RWPE1 (cell line): ENCODE data around the gene SPINK5.
"Not testable (repeated sequence)": the region's sequence is repeated elsewhere in the genome, so short reads cannot be mapped to it uniquely, and the experiment has no call there.

Experiments
- CTCF ChIA-PET: fragments of 350-600 bp; sonication (Branson Sonifier 250); formaldehyde crosslinking; extraction: SDS; loops from one replicate; lab custom pipeline; 2021; lab: Yijun Ruan, JAX
- POLR2A ChIA-PET: fragments of 400-600 bp; formaldehyde crosslinking; extraction: SDS; loops from one replicate; lab custom pipeline; 2020; ENCODE audit warnings: antibody characterized with exemption; ENCODE audit not compliant: low non-redundant PET; lab: Yijun Ruan, JAX
- DNase-seq: peaks from one replicate; pipeline ENCODE4 v3.0.0; 2012; ENCODE audit warnings: low spot score
- H3K27ac ChIP-seq: fragments of 450-650 bp; 2 replicates; pipeline ENCODE4 v1.5.1; 2017
- CTCF ChIP-seq: fragments of 450-650 bp; conservative IDR thresholded peaks from 2 replicates; pipeline ENCODE4 v1.5.1; 2017; ENCODE audit warnings: low read depth, mild to moderate bottlenecking

SPINK5 gene

GRCh38 chr5:148035676-148036075 is 28.1 kb upstream of the SPINK5 start:
- TF ChIP-seq CTCF = no peak
- no peak for DNase-seq
- H3K27ac ChIP-seq = no peak overlapping the region
- ChIA-PET POLR2A (no interaction called here), CTCF (no interaction called here)

- CTCF ChIA-PET = interaction anchor here (0.7 kb wide), 1 partner anchor 26 kb away, joined by 3 read pairs; no protein-coding TSS in a partner anchor
- TF ChIP-seq CTCF = no peak
- H3K27ac ChIP-seq = no peak overlapping the region
- DNase-seq = no peak
- POLR2A ChIA-PET = no interaction called here
These were observed 20.9 kb upstream of the SPINK5 start for GRCh38 chr5:148042881-148043280.

GRCh38 chr5:148043705-148044104 is 20.1 kb upstream of the SPINK5 start:
- TF ChIP-seq CTCF = no peak
- ChIA-PET POLR2A (no interaction called here), CTCF (interaction anchor here (0.6 kb wide), 1 partner anchor 18 kb away, joined by 3 read pairs; no protein-coding TSS in a partner anchor)
- no peak for DNase-seq
- H3K27ac ChIP-seq = no peak overlapping the region

GRCh38 chr5:148055160-148055559 is 8.6 kb upstream of the SPINK5 start:
- POLR2A ChIA-PET, H3K27ac ChIP-seq, CTCF ChIA-PET, DNase-seq: not testable (repeated sequence)

GRCh38 chr5:148060309-148060708 is 3.5 kb upstream of the SPINK5 start:
- POLR2A ChIA-PET = no interaction called here
- H3K27ac ChIP-seq = no peak overlapping the region
- CTCF ChIA-PET = interaction anchor here (0.6 kb wide), 1 partner anchor 10 kb away, joined by 3 read pairs; no protein-coding TSS in a partner anchor
- no peak for TF ChIP-seq CTCF
- no peak for DNase-seq

- no peak for TF ChIP-seq CTCF
- CTCF ChIA-PET = no interaction called here
- H3K27ac ChIP-seq = no peak overlapping the region
- peak; percentile 21 for DNase-seq
- POLR2A ChIA-PET = interaction anchor here (0.6 kb wide), 1 partner anchor 1161 kb away, joined by 3 read pairs; no protein-coding TSS in a partner anchor
These were observed 2.9 kb upstream of the SPINK5 start for GRCh38 chr5:148060881-148061280.

- POLR2A ChIA-PET = no interaction called here
- CTCF ChIA-PET = no interaction called here
- TF ChIP-seq CTCF = no peak
- DNase-seq = no peak
- H3K27ac ChIP-seq = no peak overlapping the region
These were observed 6.8 kb downstream of the SPINK5 start for GRCh38 chr5:148070621-148071020.
